Subcutaneous adipose tissue (tissue), 4 donors: Measurements from ENCODE around the gene TNNI3. TPM values are rescaled to one million over a fixed set of nuclear protein-coding genes. Genes with fewer than 3 reads are reported as not detected.

Experiments used
- CTCF ChIP-seq: fragments of 450-650 bp; IDR thresholded peaks from one replicate; pipeline ENCODE4 v1.5.1; 2016; ENCODE audit warnings: low read depth, mild to moderate bottlenecking, control low read depth, antibody characterized with exemption, moderate library complexity
- total RNA-seq, 4 donors: library from RNA; depleted of rRNA; stranded (reverse); fragments of >200 nt; gene quantifications; one replicate each; pipeline ENCODE4 v1.1.0, GENCODE V29; 2016

The TNNI3 gene
- total RNA-seq, 4 donors from 2014 or later: not detected

GRCh38 chr19:55166530-55167268 is 9.2 kb upstream of the TNNI3 start, which contains the start of gene DNAAF3:
DNAAF3 (minus strand) TSS chr19:55166613; CDS start chr19:55166413, 200 bp downstream.
- no peak for TF ChIP-seq CTCF

DNA sequence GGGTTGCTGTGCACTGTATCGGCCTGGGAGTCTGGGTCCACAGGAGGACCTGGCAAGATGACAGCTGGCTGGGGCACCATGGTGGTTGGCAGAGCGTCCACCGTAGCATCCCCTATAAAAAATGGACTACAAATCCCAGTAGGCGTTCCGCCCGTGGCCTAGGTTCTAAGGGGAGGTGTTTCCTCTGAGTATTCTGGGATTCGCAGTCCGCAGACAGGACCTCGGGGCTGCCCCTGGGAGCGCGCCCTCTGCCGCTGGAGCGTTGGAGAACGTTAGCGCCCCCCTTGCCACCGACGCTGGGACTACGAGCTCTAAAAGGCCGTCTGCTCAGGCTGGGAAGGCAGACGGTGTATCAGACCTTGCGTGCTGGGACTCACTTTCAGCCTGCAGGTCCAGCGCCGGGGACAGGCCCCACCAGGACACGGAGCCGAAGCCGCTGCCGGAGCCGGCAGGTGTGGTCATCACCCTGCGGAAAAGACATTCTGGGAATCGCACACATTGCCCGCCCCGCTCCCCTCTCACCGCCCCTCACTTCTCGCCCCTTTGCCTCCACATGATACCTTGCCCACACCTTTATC is 8.5 kb upstream of the TNNI3 start:
- no peak for TF ChIP-seq CTCF

- no peak for TF ChIP-seq CTCF
Measured at GRCh38 chr19:55161571-55162322, 4.2 kb upstream of the TNNI3 start.

DNA sequence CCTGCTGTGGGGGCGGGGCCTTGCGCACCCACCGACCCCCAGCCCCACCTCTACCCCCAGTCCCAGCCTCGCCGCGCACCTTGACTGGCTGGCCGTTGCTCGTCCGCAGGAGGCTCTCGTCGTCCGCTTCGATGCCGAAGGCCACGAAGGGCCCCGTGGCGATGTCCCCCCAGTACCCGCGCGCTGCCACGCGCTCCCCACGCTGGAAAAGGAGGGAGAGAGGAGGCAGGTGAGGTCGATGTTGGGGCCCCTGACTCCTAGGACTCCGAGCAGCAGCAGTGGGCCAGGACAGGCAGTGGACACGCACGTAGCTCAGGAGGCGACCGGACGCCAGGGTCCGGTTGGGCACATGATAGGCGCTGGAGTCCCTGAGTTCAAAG is 3.4 kb upstream of the TNNI3 start:
- no peak for TF ChIP-seq CTCF

GRCh38 chr19:55160128-55160985 is 2.8 kb upstream of the TNNI3 start:
- TF ChIP-seq CTCF: no peak

- no peak for TF ChIP-seq CTCF
Measured at GRCh38 chr19:55158848-55159749, 1.6 kb upstream of the TNNI3 start.
